Upper lobe of left lung (tissue), 4 donors: ENCODE measurements around the gene FCN1.

Experiments
- CTCF ChIP-seq, 6 experiments: fragments of 450-650 bp in 4 of 6; fragments of 200-600 bp in 2 of 6; sonication (generic) in 2 of 6; IDR thresholded peaks; one replicate each; pipeline ENCODE4 v1.5.1; 2016 to 2019; ENCODE audit warnings: antibody characterized with exemption in 6 of 6
- EP300 ChIP-seq, 4 donors: sonication (generic); formaldehyde crosslinking; IDR thresholded peaks; one replicate each; pipeline ENCODE4 v1.5.1; 2017; ENCODE audit warnings: antibody characterized with exemption in 4 of 4, control low read depth in 2 of 4

- TF ChIP-seq EP300 (IDR thresholded peaks at IDR 0.05): no peak
- TF ChIP-seq CTCF (IDR thresholded peaks at IDR 0.05): no peak
Measured at GRCh38 chr9:134872482-134873231, 45.1 kb downstream of the FCN1 start.
